RWPE1 (cell line): ENCODE data around the gene ARHGAP40.

ENCODE experiments used
- CTCF ChIA-PET: fragments of 350-600 bp; sonication (Branson Sonifier 250); formaldehyde crosslinking; extraction: SDS; loops from one replicate; lab custom pipeline; 2021; lab: Yijun Ruan, JAX
- POLR2A ChIA-PET: fragments of 400-600 bp; formaldehyde crosslinking; extraction: SDS; loops from one replicate; lab custom pipeline; 2020; ENCODE audit warnings: antibody characterized with exemption; ENCODE audit not compliant: low non-redundant PET; lab: Yijun Ruan, JAX
- DNase-seq: peaks from one replicate; pipeline ENCODE4 v3.0.0; 2012; ENCODE audit warnings: low spot score
- H3K27ac ChIP-seq: fragments of 450-650 bp; 2 replicates; pipeline ENCODE4 v1.5.1; 2017
- CTCF ChIP-seq: fragments of 450-650 bp; conservative IDR thresholded peaks from 2 replicates; pipeline ENCODE4 v1.5.1; 2017; ENCODE audit warnings: low read depth, mild to moderate bottlenecking

ARHGAP40 gene

GRCh38 chr20:38657390-38657789 is 55.8 kb downstream of the ARHGAP40 start:
- no peak for TF ChIP-seq CTCF
- no peak for DNase-seq
- ChIA-PET POLR2A (no interaction called here), CTCF (interaction anchor here (1.7 to 3.4 kb wide), 2 partner anchors 19 to 93 kb away, joined by 6 to 29 read pairs; partner anchors contain the start of gene ACTR5)
- no peak overlapping the region for H3K27ac ChIP-seq

GRCh38 chr20:38658879-38659596 is 57.4 kb downstream of the ARHGAP40 start:
- TF ChIP-seq CTCF = peak; percentile 86
- DNase-seq = peak; percentile 88
- ChIA-PET CTCF (interaction anchor here (0.5 to 3.4 kb wide), 40 partner anchors 9 to 1948 kb away, joined by 3 to 35 read pairs (median 4); partner anchors contain the start of genes ACTR5 and SLC32A1), POLR2A (interaction anchor here (0.7 kb wide), 1 partner anchor 34 kb away, joined by 3 read pairs; no protein-coding TSS in a partner anchor)
- no peak overlapping the region for H3K27ac ChIP-seq

- H3K27ac ChIP-seq = no peak overlapping the region
- POLR2A ChIA-PET = interaction anchor here (0.7 kb wide), 1 partner anchor 33 kb away, joined by 3 read pairs; no protein-coding TSS in a partner anchor
- no peak for TF ChIP-seq CTCF
- no peak for DNase-seq
- CTCF ChIA-PET = interaction anchor here (0.5 to 3.4 kb wide), 14 partner anchors 9 to 1948 kb away, joined by 3 to 35 read pairs (median 6); partner anchors contain the start of gene ACTR5
Measured at GRCh38 chr20:38659597-38659880, 57.9 kb downstream of the ARHGAP40 start.

- ChIA-PET CTCF (interaction anchor here (0.6 to 3.4 kb wide), 8 partner anchors 11 to 234 kb away, joined by 3 to 35 read pairs (median 4); partner anchors contain the start of gene ACTR5), POLR2A (no interaction called here)
- no peak for DNase-seq
- no peak overlapping the region for H3K27ac ChIP-seq
- TF ChIP-seq CTCF = no peak
Measured at GRCh38 chr20:38660429-38660828, 58.8 kb downstream of the ARHGAP40 start.

- DNase-seq = no peak
- H3K27ac ChIP-seq = no peak overlapping the region
- TF ChIP-seq CTCF = no peak
- CTCF ChIA-PET = interaction anchor here (0.6 to 1.3 kb wide), 3 partner anchors 9 to 1754 kb away, joined by 3 to 6 read pairs (median 4); no protein-coding TSS in a partner anchor
- POLR2A ChIA-PET = no interaction called here
Measured at GRCh38 chr20:38663660-38664059, 62.1 kb downstream of the ARHGAP40 start.

GRCh38 chr20:38664284-38664683 is 62.7 kb downstream of the ARHGAP40 start:
- DNase-seq = no peak
- TF ChIP-seq CTCF = no peak
- POLR2A ChIA-PET = no interaction called here
- no peak overlapping the region for H3K27ac ChIP-seq
- CTCF ChIA-PET = interaction anchor here (0.7 kb wide), 1 partner anchor 10 kb away, joined by 4 read pairs; no protein-coding TSS in a partner anchor
